GM12873 (cell line): ENCODE results near the gene GPI.

Experiments used
- TF ChIP-seq, protein P1 (sequence below): IDR thresholded peaks from 2 replicates; pipeline ENCODE4 v1.5.1; 2012; ENCODE audit warnings: low read depth, mild to moderate bottlenecking, moderate library complexity, low read length, control low read depth; ENCODE audit not compliant: insufficient read depth; ENCODE audit errors: missing control alignments

The GPI gene

GRCh38 chr19:34411216-34411615 lies 46.2 kb downstream of the GPI start:
- TF ChIP-seq, protein P1, sequence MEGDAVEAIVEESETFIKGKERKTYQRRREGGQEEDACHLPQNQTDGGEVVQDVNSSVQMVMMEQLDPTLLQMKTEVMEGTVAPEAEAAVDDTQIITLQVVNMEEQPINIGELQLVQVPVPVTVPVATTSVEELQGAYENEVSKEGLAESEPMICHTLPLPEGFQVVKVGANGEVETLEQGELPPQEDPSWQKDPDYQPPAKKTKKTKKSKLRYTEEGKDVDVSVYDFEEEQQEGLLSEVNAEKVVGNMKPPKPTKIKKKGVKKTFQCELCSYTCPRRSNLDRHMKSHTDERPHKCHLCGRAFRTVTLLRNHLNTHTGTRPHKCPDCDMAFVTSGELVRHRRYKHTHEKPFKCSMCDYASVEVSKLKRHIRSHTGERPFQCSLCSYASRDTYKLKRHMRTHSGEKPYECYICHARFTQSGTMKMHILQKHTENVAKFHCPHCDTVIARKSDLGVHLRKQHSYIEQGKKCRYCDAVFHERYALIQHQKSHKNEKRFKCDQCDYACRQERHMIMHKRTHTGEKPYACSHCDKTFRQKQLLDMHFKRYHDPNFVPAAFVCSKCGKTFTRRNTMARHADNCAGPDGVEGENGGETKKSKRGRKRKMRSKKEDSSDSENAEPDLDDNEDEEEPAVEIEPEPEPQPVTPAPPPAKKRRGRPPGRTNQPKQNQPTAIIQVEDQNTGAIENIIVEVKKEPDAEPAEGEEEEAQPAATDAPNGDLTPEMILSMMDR, result no peak

GRCh38 chr19:34416021-34416545 lies 51.1 kb downstream of the GPI start:
- TF ChIP-seq, protein P1, result no peak

- TF ChIP-seq, protein P1, result no peak
Measured at GRCh38 chr19:34418300-34418699, 53.3 kb downstream of the GPI start.

DNA sequence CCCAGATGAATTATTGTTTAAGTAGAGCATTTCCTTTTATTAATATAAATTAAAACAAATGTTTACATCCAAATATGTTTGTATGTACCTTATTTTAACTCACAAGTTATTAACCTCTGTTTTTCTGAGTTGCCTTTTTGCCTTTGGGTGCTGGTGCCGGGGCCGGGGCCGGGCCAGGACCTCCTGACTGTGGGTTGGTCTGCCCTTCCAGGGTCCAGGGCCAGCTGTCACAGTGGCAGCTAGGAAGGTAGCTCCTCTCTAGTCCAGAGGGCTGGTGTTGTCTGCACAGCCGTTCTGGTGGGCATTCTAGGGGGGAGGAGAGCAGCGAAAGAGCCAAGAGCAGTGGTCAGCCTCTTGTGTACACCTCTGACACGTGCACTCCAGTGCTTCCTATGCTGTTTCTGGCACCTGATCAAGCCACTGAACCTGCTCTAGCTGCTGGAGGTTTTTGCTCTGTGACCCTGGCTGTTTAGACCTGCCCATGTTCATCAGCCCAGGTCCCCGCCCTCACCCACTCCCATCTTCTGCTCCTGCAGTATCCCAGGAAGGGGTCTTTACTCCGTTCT lies 61.2 kb downstream of the GPI start:
- TF ChIP-seq, protein P1, result no peak

- TF ChIP-seq, protein P1, result no peak
Measured at GRCh38 chr19:34428549-34429285, 63.7 kb downstream of the GPI start.

- TF ChIP-seq, protein P1, result no peak
Measured at GRCh38 chr19:34429553-34429952, 64.6 kb downstream of the GPI start.

GRCh38 chr19:34430738-34431625 lies 66.0 kb downstream of the GPI start:
- TF ChIP-seq, protein P1, result peak; percentile 88
